HCT116 (cell line): ENCODE measurements around the gene NCOA1.

Experiments used
- CEBPB ChIP-seq: IDR thresholded peaks from 2 replicates; pipeline ENCODE4 v1.6.1; 2012; ENCODE audit warnings: low read depth
- CTCF ChIP-seq, 3 experiments: fragments of 200-600 bp in 1 of 3; sonication (generic) in 1 of 3; IDR thresholded peaks in 2 of 3; conservative IDR thresholded peaks in 1 of 3; 2 replicates each; pipeline ENCODE4 v1.5.1; 2012 to 2017; ENCODE audit warnings: low read depth in 2 of 3, low read length in 2 of 3, antibody characterized with exemption in 1 of 3, borderline replicate concordance in 1 of 3, control low read depth in 1 of 3, mild to moderate bottlenecking in 1 of 3, mixed read lengths in 1 of 3, mixed run types in 1 of 3, moderate library complexity in 1 of 3; ENCODE audit not compliant: insufficient read depth in 1 of 3
- EGR1 ChIP-seq: IDR thresholded peaks from 2 replicates; pipeline ENCODE4 v1.6.1; 2012; ENCODE audit warnings: low read depth
- ELF1 ChIP-seq: IDR thresholded peaks from 2 replicates; pipeline ENCODE4 v1.6.1; 2012; ENCODE audit warnings: low read depth, borderline replicate concordance
- EZH2 ChIP-seq: fragments of 200-600 bp; sonication (generic); IDR thresholded peaks from 2 replicates; pipeline ENCODE4 v1.6.1; 2017; ENCODE audit warnings: antibody characterized with exemption, mixed run types
- EZH2phosphoT487 ChIP-seq: fragments of 200-600 bp; IDR thresholded peaks from 2 replicates; pipeline ENCODE4 v1.6.1; 2018; ENCODE audit warnings: antibody characterized with exemption, borderline replicate concordance
- JUND ChIP-seq: IDR thresholded peaks from 2 replicates; pipeline ENCODE4 v1.6.1; 2012
- MAX ChIP-seq: IDR thresholded peaks from 2 replicates; pipeline ENCODE4 v1.6.1; 2012
- POLR2A ChIP-seq: IDR thresholded peaks from 2 replicates; pipeline ENCODE4 v1.7.0; 2011; ENCODE audit warnings: borderline replicate concordance; ENCODE audit not compliant: insufficient read depth, insufficient read length; ENCODE audit errors: extremely low read depth
- POLR2AphosphoS5 ChIP-seq: IDR thresholded peaks from 2 replicates; pipeline ENCODE4 v1.6.1; 2011; ENCODE audit warnings: mild to moderate bottlenecking, low read depth, low read length, moderate library complexity
- SP1 ChIP-seq: IDR thresholded peaks from 2 replicates; pipeline ENCODE4 v1.6.1; 2012; ENCODE audit warnings: low read depth
- SRF ChIP-seq: IDR thresholded peaks from 2 replicates; pipeline ENCODE4 v1.6.1; 2012; ENCODE audit warnings: low read depth
- ZNF274 ChIP-seq: fragments of 200-500 bp; sonication (Bioruptor generic); IDR thresholded peaks from 2 replicates; pipeline ENCODE4 v1.6.1; 2014; ENCODE audit warnings: mild to moderate bottlenecking, low read depth, low read length, inconsistent platforms
- TF ChIP-seq, protein P1 (sequence below): IDR thresholded peaks from 2 replicates; pipeline ENCODE4 v1.6.1; 2012; ENCODE audit warnings: low read depth

DNA sequence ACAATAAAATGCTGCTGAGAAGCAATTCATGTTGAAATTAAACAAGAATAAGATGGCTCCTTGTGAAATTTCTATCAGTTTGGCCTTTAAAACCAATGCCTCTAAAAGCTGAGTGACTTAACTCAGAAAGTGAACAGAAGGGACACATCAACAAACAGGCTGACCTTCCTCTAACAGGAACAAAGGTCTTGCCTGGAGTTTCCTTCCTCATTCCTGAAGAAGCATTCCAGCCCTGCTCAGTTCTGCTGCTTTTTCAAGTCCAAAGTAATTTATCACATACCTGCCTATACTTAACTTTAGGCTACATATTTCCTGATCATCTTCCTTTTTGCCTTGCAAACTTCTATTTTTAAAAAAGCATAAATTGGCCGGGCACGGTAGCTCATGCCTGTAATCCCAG, 288.1 kb downstream of the NCOA1 start:
- TF ChIP-seq CTCF (IDR thresholded peaks at IDR 0.05 in 2 of 3, conservative IDR thresholded peaks at IDR 0.05 in 1 of 3; ENCODE audit: borderline replicate concordance in 1 of 3, insufficient read depth in 1 of 3, low read depth in 2 of 3, low read length in 2 of 3) (no peak), POLR2A (no peak), JUND (no peak), SRF (no peak), ELF1 (no peak), SP1 (no peak), EZH2phosphoT487 (no peak), CEBPB (no peak), POLR2AphosphoS5 (no peak), EZH2 (no peak), ZNF274 (no peak), EGR1 (no peak), MAX (no peak)
- TF ChIP-seq, protein P1, sequence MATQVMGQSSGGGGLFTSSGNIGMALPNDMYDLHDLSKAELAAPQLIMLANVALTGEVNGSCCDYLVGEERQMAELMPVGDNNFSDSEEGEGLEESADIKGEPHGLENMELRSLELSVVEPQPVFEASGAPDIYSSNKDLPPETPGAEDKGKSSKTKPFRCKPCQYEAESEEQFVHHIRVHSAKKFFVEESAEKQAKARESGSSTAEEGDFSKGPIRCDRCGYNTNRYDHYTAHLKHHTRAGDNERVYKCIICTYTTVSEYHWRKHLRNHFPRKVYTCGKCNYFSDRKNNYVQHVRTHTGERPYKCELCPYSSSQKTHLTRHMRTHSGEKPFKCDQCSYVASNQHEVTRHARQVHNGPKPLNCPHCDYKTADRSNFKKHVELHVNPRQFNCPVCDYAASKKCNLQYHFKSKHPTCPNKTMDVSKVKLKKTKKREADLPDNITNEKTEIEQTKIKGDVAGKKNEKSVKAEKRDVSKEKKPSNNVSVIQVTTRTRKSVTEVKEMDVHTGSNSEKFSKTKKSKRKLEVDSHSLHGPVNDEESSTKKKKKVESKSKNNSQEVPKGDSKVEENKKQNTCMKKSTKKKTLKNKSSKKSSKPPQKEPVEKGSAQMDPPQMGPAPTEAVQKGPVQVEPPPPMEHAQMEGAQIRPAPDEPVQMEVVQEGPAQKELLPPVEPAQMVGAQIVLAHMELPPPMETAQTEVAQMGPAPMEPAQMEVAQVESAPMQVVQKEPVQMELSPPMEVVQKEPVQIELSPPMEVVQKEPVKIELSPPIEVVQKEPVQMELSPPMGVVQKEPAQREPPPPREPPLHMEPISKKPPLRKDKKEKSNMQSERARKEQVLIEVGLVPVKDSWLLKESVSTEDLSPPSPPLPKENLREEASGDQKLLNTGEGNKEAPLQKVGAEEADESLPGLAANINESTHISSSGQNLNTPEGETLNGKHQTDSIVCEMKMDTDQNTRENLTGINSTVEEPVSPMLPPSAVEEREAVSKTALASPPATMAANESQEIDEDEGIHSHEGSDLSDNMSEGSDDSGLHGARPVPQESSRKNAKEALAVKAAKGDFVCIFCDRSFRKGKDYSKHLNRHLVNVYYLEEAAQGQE = no peak
